K562 (cell line): ENCODE measurements around the gene RSPH6A. TPM values are rescaled to one million over a fixed set of nuclear protein-coding genes. Genes with fewer than 3 reads are reported as not detected.
A peak's percentile ranks its signal among the peaks of the same experiment; 100 is the strongest.

Source experiments
- DDX20 ChIP-seq: fragments of 450-650 bp; IDR thresholded peaks from 2 replicates; pipeline ENCODE4 v1.6.1; 2016; ENCODE audit warnings: missing genetic modification characterization, low read depth, mild to moderate bottlenecking, missing compliant biosample characterization, moderate library complexity
- DIDO1 ChIP-seq: fragments of 450-650 bp; IDR thresholded peaks from 2 replicates; pipeline ENCODE4 v1.6.1; 2016; ENCODE audit warnings: low read depth, missing biosample characterization, missing genetic modification characterization
- ELF1 ChIP-seq: fragments of 200-800 bp; sonication (Bioruptor generic); IDR thresholded peaks from 2 replicates; pipeline ENCODE4 v1.6.1; 2016; ENCODE audit warnings: missing genetic modification characterization, missing compliant biosample characterization
- FOS ChIP-seq: IDR thresholded peaks from 3 replicates; pipeline ENCODE4 v1.6.1; 2011; ENCODE audit not compliant: insufficient read length; ENCODE audit errors: extremely low read depth
- ILK ChIP-seq: fragments of 450-650 bp; IDR thresholded peaks from 2 replicates; pipeline ENCODE4 v1.6.1; 2016; ENCODE audit warnings: missing genetic modification characterization, low read depth, mild to moderate bottlenecking, missing compliant biosample characterization, moderate library complexity, borderline replicate concordance
- MYBL2 ChIP-seq, 2 experiments: fragments of 450-650 bp in 1 of 2; sonication (generic) in 1 of 2; formaldehyde crosslinking in 1 of 2; IDR thresholded peaks; 2 replicates each; pipeline versions ENCODE4 v1.6.1 to v1.8.1; 2017 to 2022; ENCODE audit warnings: borderline replicate concordance in 1 of 2, inconsistent platforms in 1 of 2, low read depth in 1 of 2, mild to moderate bottlenecking in 1 of 2, missing genetic modification reagents in 1 of 2, moderate library complexity in 1 of 2
- NFIX ChIP-seq: fragments of 250-450 bp; sonication (Bioruptor Pico); IDR thresholded peaks from 2 replicates; pipeline ENCODE4 v1.4.0; 2020; ENCODE audit warnings: low read depth, mild to moderate bottlenecking, moderate library complexity
- NR2F6 ChIP-seq: fragments of 450-650 bp; formaldehyde crosslinking; IDR thresholded peaks from 2 replicates; pipeline ENCODE4 v1.4.0; 2020; ENCODE audit warnings: mild to moderate bottlenecking
- NUFIP1 ChIP-seq: fragments of 450-650 bp; IDR thresholded peaks from 2 replicates; pipeline ENCODE4 v1.6.1; 2018; ENCODE audit not compliant: partially characterized antibody
- PHF20 ChIP-seq: fragments of 450-650 bp; IDR thresholded peaks from 2 replicates; pipeline ENCODE4 v1.6.1; 2018; ENCODE audit not compliant: partially characterized antibody
- RBM22 ChIP-seq: fragments of 200-400 bp; formaldehyde crosslinking; IDR thresholded peaks from 2 replicates; pipeline ENCODE4 v1.6.1; 2018; ENCODE audit warnings: low read length, low read depth; ENCODE audit not compliant: poor library complexity, severe bottlenecking
- SIN3A ChIP-seq, 2 experiments: fragments of 150-350 bp in 1 of 2; IDR thresholded peaks; 2 replicates each; pipeline ENCODE4 v1.6.1; 2011 to 2016; ENCODE audit warnings: borderline replicate concordance in 2 of 2, low read depth in 2 of 2, low read length in 2 of 2, mild to moderate bottlenecking in 2 of 2, moderate library complexity in 2 of 2; ENCODE audit not compliant: control insufficient read depth in 1 of 2
- SMARCA4 ChIP-seq: fragments of 450-650 bp; IDR thresholded peaks from 2 replicates; pipeline ENCODE4 v1.6.1; 2016
- ZC3H4 ChIP-seq: sonication (generic); formaldehyde crosslinking; IDR thresholded peaks from 2 replicates; pipeline ENCODE4 v1.9.0; 2021; ENCODE audit warnings: missing genetic modification reagents, borderline replicate concordance
- ZNF146 ChIP-seq: IDR thresholded peaks from one replicate; pipeline ENCODE4 v1.6.1; 2018; ENCODE audit warnings: missing compliant biosample characterization; ENCODE audit not compliant: unreplicated experiment
- ZNF224 ChIP-seq: sonication (generic); formaldehyde crosslinking; IDR thresholded peaks from 2 replicates; pipeline ENCODE4 v1.8.0; 2022; ENCODE audit warnings: mild to moderate bottlenecking, missing genetic modification reagents
- ZNF282 ChIP-seq: sonication (generic); formaldehyde crosslinking; IDR thresholded peaks from 2 replicates; pipeline ENCODE4 v1.8.1; 2023; ENCODE audit warnings: missing genetic modification reagents
- ZNF551 ChIP-seq: fragments of 250-450 bp; sonication (Bioruptor Pico); IDR thresholded peaks from 2 replicates; pipeline ENCODE4 v1.5.0; 2021; ENCODE audit warnings: mild to moderate bottlenecking, moderate library complexity
- polyA plus RNA-seq, 8 experiments: library from polyadenylated mRNA; depleted of rRNA in 4 of 8; stranded (reverse) in 5 of 8; unstranded in 3 of 8; fragments of >200 nt; fragmentation: Nextera tagmentation in 2 of 8; fragmentation: Illumina TruSeq in 1 of 8; extraction: Ambion mirVana in 2 of 8; extraction: Trizol in 1 of 8; gene quantifications; 2 replicates each; pipeline versions ENCODE4 v1.2.1 to v1.2.3, GENCODE V29; 2011 to 2014; ENCODE audit warnings: inconsistent platforms in 1 of 8, missing spikeins in 1 of 8
- total RNA-seq, 7 experiments: library from RNA; depleted of rRNA in 6 of 7; stranded (reverse); fragments of >200 nt in 6 of 7; fragmentation: Illumina TruSeq in 2 of 7; extraction: Trizol in 2 of 7; gene quantifications; 2 replicates each; pipeline versions ENCODE4 v1.2.1 to v1.2.3, GENCODE V29; 2011 to 2021; ENCODE audit warnings: low replicate concordance in 1 of 7
- TF ChIP-seq, protein P1 (sequence below): fragments of 250-450 bp; sonication (Bioruptor Pico); IDR thresholded peaks from 2 replicates; pipeline ENCODE4 v1.5.0; 2021
- TF ChIP-seq, protein P2 (sequence below): IDR thresholded peaks from 2 replicates; pipeline ENCODE4 v1.6.1; 2011; ENCODE audit warnings: borderline replicate concordance, low read depth, mild to moderate bottlenecking, moderate library complexity, low read length; ENCODE audit not compliant: insufficient read depth, poor library complexity, severe bottlenecking
- TF ChIP-seq, protein P3 (sequence below): fragments of 150-350 bp; conservative IDR thresholded peaks from 2 replicates; pipeline ENCODE4 v1.6.1; 2014; ENCODE audit warnings: low read length

RSPH6A gene
- total and polyA plus RNA-seq, 9 of the 15 experiments (the other 6 are each of a cell fraction or from before 2014, with no cell fraction given), result 0.03 to 0.15 (median 0.07) TPM; not detected in 5

DNA sequence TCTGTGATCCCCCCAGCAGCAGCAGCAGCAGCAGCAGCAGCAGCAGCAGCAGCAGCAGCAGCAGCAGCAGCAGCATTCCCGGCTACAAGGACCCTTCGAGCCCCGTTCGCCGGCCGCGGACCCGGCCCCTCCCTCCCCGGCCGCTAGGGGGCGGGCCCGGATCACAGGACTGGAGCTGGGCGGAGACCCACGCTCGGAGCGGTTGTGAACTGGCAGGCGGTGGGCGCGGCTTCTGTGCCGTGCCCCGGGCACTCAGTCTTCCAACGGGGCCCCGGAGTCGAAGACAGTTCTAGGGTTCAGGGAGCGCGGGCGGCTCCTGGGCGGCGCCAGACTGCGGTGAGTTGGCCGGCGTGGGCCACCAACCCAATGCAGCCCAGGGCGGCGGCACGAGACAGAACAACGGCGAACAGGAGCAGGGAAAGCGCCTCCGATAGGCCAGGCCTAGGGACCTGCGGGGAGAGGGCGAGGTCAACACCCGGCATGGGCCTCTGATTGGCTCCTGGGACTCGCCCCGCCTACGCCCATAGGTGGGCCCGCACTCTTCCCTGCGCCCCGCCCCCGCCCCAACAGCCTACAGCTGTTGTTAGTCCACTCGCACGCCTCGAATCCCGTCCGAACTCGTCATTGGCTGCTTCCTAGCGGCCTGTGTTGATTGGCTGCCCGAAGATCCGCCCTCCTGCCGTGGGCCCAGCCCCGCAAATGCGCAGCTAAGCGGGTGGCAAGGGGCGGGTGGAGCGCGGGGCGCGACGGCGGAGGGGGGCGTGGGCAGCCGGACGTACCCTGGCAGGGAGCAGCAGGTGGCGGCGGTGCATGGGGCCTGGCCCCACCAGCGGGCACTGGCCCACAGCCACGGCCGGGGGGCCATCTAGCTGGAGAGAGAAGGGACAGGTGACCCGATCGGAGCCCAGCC lies 44.7 kb downstream of the RSPH6A start (continued):
- TF ChIP-seq SIN3A (IDR thresholded peaks at IDR 0.05; ENCODE audit: borderline replicate concordance in 2 of 2, control insufficient read depth in 1 of 2, low read depth in 2 of 2, low read length in 2 of 2) (peak; percentile 29 to 68; a peak in 3 of 4 replicates), RBM22 (peak; percentile 93), NUFIP1 (no peak), NFIX (CRISPR knock-in tag) (no peak), MYBL2 (IDR thresholded peaks at IDR 0.05; ENCODE audit: low read depth) (no peak), MYBL2 (CRISPR knock-in tag; IDR thresholded peaks at IDR 0.05; ENCODE audit: borderline replicate concordance) (no peak), ELF1 (no peak), SMARCA4 (peak; percentile 29; the same call in 1 of the 2 replicates), FOS (peak; percentile 81), NR2F6 (CRISPR knock-in tag) (0 out of 2 replicates have a peak, but pooled peaks have one; percentile 20), ILK (tag) (no peak), ZNF224 (no peak), PHF20 (no peak), ZNF146 (CRISPR knock-in tag) (no peak), ZNF282 (CRISPR knock-in tag) (peak; percentile 45; the same call in 1 of the 2 replicates), DDX20 (tag) (no peak), ZNF551 (no peak), DIDO1 (tag) (no peak), ZC3H4 (CRISPR knock-in tag) (no peak)
- TF ChIP-seq, protein P1, sequence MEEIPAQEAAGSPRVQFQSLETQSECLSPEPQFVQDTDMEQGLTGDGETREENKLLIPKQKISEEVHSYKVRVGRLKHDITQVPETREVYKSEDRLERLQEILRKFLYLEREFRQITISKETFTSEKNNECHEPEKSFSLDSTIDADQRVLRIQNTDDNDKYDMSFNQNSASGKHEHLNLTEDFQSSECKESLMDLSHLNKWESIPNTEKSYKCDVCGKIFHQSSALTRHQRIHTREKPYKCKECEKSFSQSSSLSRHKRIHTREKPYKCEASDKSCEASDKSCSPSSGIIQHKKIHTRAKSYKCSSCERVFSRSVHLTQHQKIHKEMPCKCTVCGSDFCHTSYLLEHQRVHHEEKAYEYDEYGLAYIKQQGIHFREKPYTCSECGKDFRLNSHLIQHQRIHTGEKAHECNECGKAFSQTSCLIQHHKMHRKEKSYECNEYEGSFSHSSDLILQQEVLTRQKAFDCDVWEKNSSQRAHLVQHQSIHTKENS (CRISPR knock-in tag), result peak; percentile 16; the same call in 1 of the 2 replicates
- TF ChIP-seq, protein P2, sequence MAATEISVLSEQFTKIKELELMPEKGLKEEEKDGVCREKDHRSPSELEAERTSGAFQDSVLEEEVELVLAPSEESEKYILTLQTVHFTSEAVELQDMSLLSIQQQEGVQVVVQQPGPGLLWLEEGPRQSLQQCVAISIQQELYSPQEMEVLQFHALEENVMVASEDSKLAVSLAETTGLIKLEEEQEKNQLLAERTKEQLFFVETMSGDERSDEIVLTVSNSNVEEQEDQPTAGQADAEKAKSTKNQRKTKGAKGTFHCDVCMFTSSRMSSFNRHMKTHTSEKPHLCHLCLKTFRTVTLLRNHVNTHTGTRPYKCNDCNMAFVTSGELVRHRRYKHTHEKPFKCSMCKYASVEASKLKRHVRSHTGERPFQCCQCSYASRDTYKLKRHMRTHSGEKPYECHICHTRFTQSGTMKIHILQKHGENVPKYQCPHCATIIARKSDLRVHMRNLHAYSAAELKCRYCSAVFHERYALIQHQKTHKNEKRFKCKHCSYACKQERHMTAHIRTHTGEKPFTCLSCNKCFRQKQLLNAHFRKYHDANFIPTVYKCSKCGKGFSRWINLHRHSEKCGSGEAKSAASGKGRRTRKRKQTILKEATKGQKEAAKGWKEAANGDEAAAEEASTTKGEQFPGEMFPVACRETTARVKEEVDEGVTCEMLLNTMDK, result peak; percentile 89
- TF ChIP-seq, protein P3, sequence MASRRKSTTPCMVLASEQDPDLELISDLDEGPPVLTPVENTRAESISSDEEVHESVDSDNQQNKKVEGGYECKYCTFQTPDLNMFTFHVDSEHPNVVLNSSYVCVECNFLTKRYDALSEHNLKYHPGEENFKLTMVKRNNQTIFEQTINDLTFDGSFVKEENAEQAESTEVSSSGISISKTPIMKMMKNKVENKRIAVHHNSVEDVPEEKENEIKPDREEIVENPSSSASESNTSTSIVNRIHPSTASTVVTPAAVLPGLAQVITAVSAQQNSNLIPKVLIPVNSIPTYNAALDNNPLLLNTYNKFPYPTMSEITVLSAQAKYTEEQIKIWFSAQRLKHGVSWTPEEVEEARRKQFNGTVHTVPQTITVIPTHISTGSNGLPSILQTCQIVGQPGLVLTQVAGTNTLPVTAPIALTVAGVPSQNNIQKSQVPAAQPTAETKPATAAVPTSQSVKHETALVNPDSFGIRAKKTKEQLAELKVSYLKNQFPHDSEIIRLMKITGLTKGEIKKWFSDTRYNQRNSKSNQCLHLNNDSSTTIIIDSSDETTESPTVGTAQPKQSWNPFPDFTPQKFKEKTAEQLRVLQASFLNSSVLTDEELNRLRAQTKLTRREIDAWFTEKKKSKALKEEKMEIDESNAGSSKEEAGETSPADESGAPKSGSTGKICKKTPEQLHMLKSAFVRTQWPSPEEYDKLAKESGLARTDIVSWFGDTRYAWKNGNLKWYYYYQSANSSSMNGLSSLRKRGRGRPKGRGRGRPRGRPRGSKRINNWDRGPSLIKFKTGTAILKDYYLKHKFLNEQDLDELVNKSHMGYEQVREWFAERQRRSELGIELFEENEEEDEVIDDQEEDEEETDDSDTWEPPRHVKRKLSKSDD, result no peak
